Measurements from ENCODE around the gene XYLB. TPM values are rescaled to one million over a fixed set of nuclear protein-coding genes. Genes with fewer than 3 reads are reported as not detected.

XYLB gene
- total and polyA plus RNA-seq, 2 of the 13 experiments (the other 11 are each of a cell fraction or from before 2014, with no cell fraction given), result 25.9 to 30.0 TPM

- TF ChIP-seq ZNF275 (CRISPR knock-in tag; IDR thresholded peaks at IDR 0.05; ENCODE audit: borderline replicate concordance) (0 out of 2 replicates have a peak, but pooled peaks have one; percentile 38), JUN (CRISPR knock-in tag; IDR thresholded peaks at IDR 0.05) (0 out of 2 replicates have a peak, but pooled peaks have one; percentile 16), ZBTB10 (CRISPR knock-in tag; IDR thresholded peaks at IDR 0.05; ENCODE audit: borderline replicate concordance) (no peak), POGZ (CRISPR knock-in tag; IDR thresholded peaks at IDR 0.05) (peak; percentile 45), SALL1 (CRISPR knock-in tag; IDR thresholded peaks at IDR 0.05) (peak; percentile 76), ZNF713 (CRISPR knock-in tag; IDR thresholded peaks at IDR 0.05) (no peak), TGIF2 (CRISPR knock-in tag; IDR thresholded peaks at IDR 0.05) (no peak), ZBTB7A (CRISPR knock-in tag; IDR thresholded peaks at IDR 0.05) (no peak), THAP9 (CRISPR knock-in tag; IDR thresholded peaks at IDR 0.05; ENCODE audit: borderline replicate concordance) (no peak), HCFC1 (IDR thresholded peaks at IDR 0.05; ENCODE audit: low read depth, low read length) (no peak), ZBTB49 (CRISPR knock-in tag; IDR thresholded peaks at IDR 0.05; ENCODE audit: borderline replicate concordance) (no peak), IKZF4 (CRISPR knock-in tag; IDR thresholded peaks at IDR 0.05; ENCODE audit: borderline replicate concordance, low read depth, not compliant biosample characterization) (no peak), MEIS2 (CRISPR knock-in tag; IDR thresholded peaks at IDR 0.05) (peak; percentile 19; the same call in 1 of the 2 replicates), ATF1 (CRISPR knock-in tag; IDR thresholded peaks at IDR 0.05) (no peak), ZNF574 (CRISPR knock-in tag; IDR thresholded peaks at IDR 0.05) (peak; percentile 56; the same call in 1 of the 2 replicates), POLR2A (IDR thresholded peaks at IDR 0.05; ENCODE audit: insufficient read depth in 1 of 2, low read depth in 2 of 2, low read length in 2 of 2) (peak; percentile 42 to 61; a peak in 2 of 4 replicates), NKX3-1 (CRISPR knock-in tag; IDR thresholded peaks at IDR 0.05) (peak; percentile 57; the same call in 1 of the 2 replicates)
Measured at GRCh38 chr3:38347421-38348200, 1.0 kb downstream of the XYLB start (continued).

Data from HepG2 (cell line).